ENCODE results near the gene APEH. TPM values are rescaled to one million over a fixed set of nuclear protein-coding genes. Genes with fewer than 3 reads are reported as not detected.

APEH gene
- total and polyA plus RNA-seq, 2 experiments from 2014 or later: 170 to 264 TPM

- Histone ChIP-seq H2AFZ (no peak overlapping the region), H3K4me3 (no peak overlapping the region), H3K27ac (ENCODE audit: low read depth) (no peak overlapping the region), H3K4me1 (ENCODE audit: insufficient read depth) (no peaks in the 10 kb centered on the region), H3K4me2 (no peak overlapping the region), H3K36me3 (ENCODE audit: insufficient read depth) (no peaks in the 10 kb centered on the region), H3K27me3 (ENCODE audit: insufficient read depth) (no peaks in the 10 kb centered on the region), H3K9me2 (ENCODE audit: insufficient read depth) (no peaks in the 10 kb centered on the region), H3K79me2 (replicated peaks; ENCODE audit: insufficient read depth) (no peaks in the 10 kb centered on the region), H4K20me1 (replicated peaks; ENCODE audit: insufficient read depth) (no peaks in the 10 kb centered on the region), H3F3A (replicated peaks; ENCODE audit: low read depth) (no peaks in the 10 kb centered on the region)
- ATAC-seq: no peak
- Mint-ChIP-seq H3K4me3 (no peak overlapping the region), H3K4me1 (peaks cover 4% of the 10 kb centered on the region; the same call in 1 of the 3 replicates), H3K9me3 (no peaks in the 10 kb centered on the region), H3K27ac (no peak overlapping the region), H3K36me3 (ENCODE audit: low read depth) (no peaks in the 10 kb centered on the region; the same call in 2 of the 3 replicates), H3K27me3 (ENCODE audit: insufficient read depth, low read depth, poor library complexity) (peaks cover 2% of the 10 kb centered on the region)
- no peak for TF ChIP-seq ZNF114 (CRISPR knock-in tag; IDR thresholded peaks at IDR 0.05)
- no peak for TF ChIP-seq REST (IDR thresholded peaks at IDR 0.05; ENCODE audit: unreplicated experiment)
- TF ChIP-seq STAT1 (IDR thresholded peaks at IDR 0.05; ENCODE audit: unreplicated experiment): no peak
- TF ChIP-seq JUNB (IDR thresholded peaks at IDR 0.05; ENCODE audit: unreplicated experiment): no peak
- TF ChIP-seq ZNF462 (CRISPR knock-in tag; IDR thresholded peaks at IDR 0.05): no peak
- TF ChIP-seq EZH2phosphoT487 (IDR thresholded peaks at IDR 0.05; ENCODE audit: unreplicated experiment): no peak
- no peak for TF ChIP-seq EZH2 (IDR thresholded peaks at IDR 0.05; ENCODE audit: low read depth, unreplicated experiment)
- no peak for TF ChIP-seq POLR2AphosphoS5 (IDR thresholded peaks at IDR 0.05; ENCODE audit: low read depth)
- no peak for TF ChIP-seq ZNF331 (CRISPR knock-in tag; IDR thresholded peaks at IDR 0.05; ENCODE audit: low read depth)
- no peak for TF ChIP-seq CTCF (conservative IDR thresholded peaks at IDR 0.05; ENCODE audit: low read depth in 2 of 2)
- no peak for DNase-seq (ENCODE audit: low spot score)
Measured at GRCh38 chr3:49646236-49646635, 27.9 kb upstream of the APEH start.

Measured in GM23338 (cell line).